Neural cell (in vitro differentiated cells): Measurements from ENCODE around the gene MYADML2. TPM values are rescaled to one million over a fixed set of nuclear protein-coding genes. Genes with fewer than 3 reads are reported as not detected.

Source experiments
- H2AFZ ChIP-seq: fragments of 200-600, 300-800 bp; sonication (generic), shearing (Covaris generic); 2 replicates; pipeline ENCODE4 v1.6.0; 2014; ENCODE audit warnings: low read depth, mild to moderate bottlenecking, antibody characterized with exemption, low read length, moderate library complexity
- H3F3A ChIP-seq: fragments of 200-600 bp; shearing (Covaris generic); 2 replicates; pipeline ENCODE4 v1.6.1; 2016; ENCODE audit warnings: mild to moderate bottlenecking, moderate library complexity, mixed read lengths, antibody characterized with exemption, low read length; ENCODE audit not compliant: insufficient read depth, poor library complexity, severe bottlenecking
- H3K27ac ChIP-seq: fragments of 200-600, 300-800 bp; sonication (generic), shearing (Covaris generic); 2 replicates; pipeline ENCODE4 v1.5.1; 2014; ENCODE audit warnings: mild to moderate bottlenecking, low read length, moderate library complexity
- H3K27me3 ChIP-seq: fragments of 300-800, 200-600 bp; sonication (generic), shearing (Covaris generic); 2 replicates; pipeline ENCODE4 v1.6.0; 2014; ENCODE audit warnings: mild to moderate bottlenecking, low read depth, low read length, moderate library complexity; ENCODE audit not compliant: insufficient read depth
- H3K36me3 ChIP-seq: fragments of 300-800, 200-600 bp; sonication (generic), shearing (Covaris generic); 2 replicates; pipeline ENCODE4 v1.5.1; 2014; ENCODE audit warnings: mild to moderate bottlenecking, antibody characterized with exemption, low read length, moderate library complexity; ENCODE audit not compliant: insufficient read depth
- H3K4me2 ChIP-seq: fragments of 300-800, 200-600 bp; sonication (generic), shearing (Covaris generic); 2 replicates; pipeline ENCODE4 v1.6.0; 2014; ENCODE audit warnings: mild to moderate bottlenecking, low read length
- H3K4me3 ChIP-seq: fragments of 300-800, 200-600 bp; sonication (generic), shearing (Covaris generic); 2 replicates; pipeline ENCODE4 v1.5.1; 2014; ENCODE audit warnings: mild to moderate bottlenecking, low read length, moderate library complexity
- H3K79me2 ChIP-seq: fragments of 200-600 bp; shearing (Covaris generic); replicated peaks from 2 replicates; pipeline ENCODE4 v1.6.0; 2014; ENCODE audit warnings: mild to moderate bottlenecking, low read length, moderate library complexity; ENCODE audit not compliant: insufficient read depth
- H3K9ac ChIP-seq: fragments of 300-800, 200-600 bp; sonication (generic), shearing (Covaris generic); 2 replicates; pipeline ENCODE4 v1.6.1; 2016; ENCODE audit warnings: mild to moderate bottlenecking, low read length, mixed read lengths
- H3K9me2 ChIP-seq: fragments of 200-600 bp; shearing (Covaris generic); 2 replicates; pipeline ENCODE4 v1.6.1; 2016; ENCODE audit warnings: mild to moderate bottlenecking, low read length, mixed read lengths; ENCODE audit not compliant: insufficient read depth
- H3K9me3 ChIP-seq: fragments of 200-600, 300-800 bp; sonication (generic), shearing (Covaris generic); 2 replicates; pipeline ENCODE4 v1.6.1; 2016; ENCODE audit warnings: mild to moderate bottlenecking, mixed run types, low read length, moderate library complexity, mixed read lengths
- H4K20me1 ChIP-seq: fragments of 200-600 bp; shearing (Covaris generic); 2 replicates; pipeline ENCODE4 v1.6.1; 2016; ENCODE audit warnings: mild to moderate bottlenecking, mixed run types; ENCODE audit not compliant: insufficient read depth
- CTCF ChIP-seq: fragments of 450-650 bp; IDR thresholded peaks from 2 replicates; pipeline ENCODE4 v1.5.1; 2014; ENCODE audit warnings: antibody characterized with exemption, mild to moderate bottlenecking, moderate library complexity; ENCODE audit not compliant: poor library complexity, severe bottlenecking
- EP300 ChIP-seq: fragments of 450-650 bp; conservative IDR thresholded peaks from 2 replicates; pipeline ENCODE4 v1.6.1; 2014; ENCODE audit warnings: antibody characterized with exemption, mild to moderate bottlenecking, moderate library complexity; ENCODE audit not compliant: poor library complexity, severe bottlenecking
- EZH2 ChIP-seq: fragments of 200-600, 300-800 bp; shearing (Covaris generic), sonication (generic); IDR thresholded peaks from 2 replicates; pipeline ENCODE4 v1.6.1; 2014; ENCODE audit warnings: antibody characterized with exemption, low read length, borderline replicate concordance, mild to moderate bottlenecking; ENCODE audit not compliant: insufficient read depth, poor library complexity, severe bottlenecking
- MXI1 ChIP-seq: fragments of 450-650 bp; conservative IDR thresholded peaks from 2 replicates; pipeline ENCODE4 v1.6.1; 2014; ENCODE audit warnings: antibody characterized with exemption, mild to moderate bottlenecking; ENCODE audit not compliant: poor library complexity, severe bottlenecking
- POLR2AphosphoS5 ChIP-seq: IDR thresholded peaks from 2 replicates; pipeline ENCODE4 v1.6.1; 2012
- RAD21 ChIP-seq: fragments of 450-650 bp; conservative IDR thresholded peaks from 2 replicates; pipeline ENCODE4 v1.6.1; 2014; ENCODE audit warnings: antibody characterized with exemption, mild to moderate bottlenecking, moderate library complexity
- REST ChIP-seq: IDR thresholded peaks from 2 replicates; pipeline ENCODE4 v1.6.1; 2012; ENCODE audit warnings: borderline replicate concordance
- SMC3 ChIP-seq: fragments of 450-650 bp; conservative IDR thresholded peaks from 2 replicates; pipeline ENCODE4 v1.6.1; 2014; ENCODE audit warnings: antibody characterized with exemption, mild to moderate bottlenecking, moderate library complexity; ENCODE audit not compliant: poor library complexity
- TAF1 ChIP-seq: IDR thresholded peaks from 2 replicates; pipeline ENCODE4 v1.6.1; 2012; ENCODE audit warnings: low read depth
- polyA plus RNA-seq: library from polyadenylated mRNA; depleted of rRNA; stranded (reverse); fragments of >200 nt; gene quantifications from 2 replicates; pipeline ENCODE4 v1.2.3, GENCODE V29; 2014

Gene MYADML2
- polyA plus RNA-seq, 1 donor from 2014 or later: 1.1 TPM

GRCh38 chr17:81903896-81904599 lies 43.0 kb downstream of the MYADML2 start:
- TF ChIP-seq RAD21: no peak
- no peak for TF ChIP-seq TAF1
- TF ChIP-seq EP300: no peak
- no peak for TF ChIP-seq CTCF
- no peak for TF ChIP-seq EZH2
- TF ChIP-seq REST: no peak
- no peak for TF ChIP-seq SMC3
- TF ChIP-seq POLR2AphosphoS5: no peak
- TF ChIP-seq MXI1: no peak

GRCh38 chr17:81903415-81903831 lies 43.6 kb downstream of the MYADML2 start:
- Histone ChIP-seq H3K36me3 (no peaks in the 10 kb centered on the region), H4K20me1 (no peaks in the 10 kb centered on the region)

More at GRCh38 chr17:81903896-81904599, 43.0 kb downstream of the MYADML2 start:
- no peaks in the 10 kb centered on the region for H3K79me2 ChIP-seq
- H2AFZ ChIP-seq: no peak overlapping the region
- no peak overlapping the region for H3K4me2 ChIP-seq
- no peak overlapping the region for H3K9ac ChIP-seq
- H3F3A ChIP-seq: no peaks in the 10 kb centered on the region
- peaks cover 19% of the 10 kb centered on the region for H3K27me3 ChIP-seq
- H3K9me3 ChIP-seq: no peaks in the 10 kb centered on the region
- no peak overlapping the region for H3K27ac ChIP-seq
- H3K9me2 ChIP-seq: no peaks in the 10 kb centered on the region
- H3K4me3 ChIP-seq: no peak overlapping the region
- no peaks in the 10 kb centered on the region for H4K20me1 ChIP-seq
- H3K36me3 ChIP-seq: no peaks in the 10 kb centered on the region

More at GRCh38 chr17:81903415-81903831, 43.6 kb downstream of the MYADML2 start:
- Histone ChIP-seq H3K27me3 (peaks cover 19% of the 10 kb centered on the region), H3K9ac (no peak overlapping the region), H3K9me3 (no peaks in the 10 kb centered on the region), H3K4me2 (no peak overlapping the region), H2AFZ (no peak overlapping the region), H3K27ac (no peak overlapping the region), H3K4me3 (no peak overlapping the region), H3F3A (no peaks in the 10 kb centered on the region), H3K79me2 (no peaks in the 10 kb centered on the region), H3K9me2 (no peaks in the 10 kb centered on the region)
- TF ChIP-seq EZH2 (no peak), MXI1 (no peak), REST (no peak), RAD21 (no peak), POLR2AphosphoS5 (no peak), CTCF (no peak), EP300 (no peak), SMC3 (no peak), TAF1 (no peak)
